Amygdala (tissue), 56 donors: ENCODE data around the gene ATOSA.

Source experiments
- DNase-seq, 56 donors: peaks; one replicate each; lab custom pipeline; 2025; lab: John Stamatoyannopoulos, UW

Gene ATOSA

GRCh38 chr15:52679232-52680040 is at the start of gene ATOSA:
Gene ATOSA (minus strand): TSS chr15:52679388. CDS start chr15:52678021, 1,367 bp downstream.
- peak; percentile 57 to 97 (median 92) for DNase-seq

- DNase-seq = no peak
These were observed 49.7 kb upstream of the ATOSA start for GRCh38 chr15:52728899-52729298.

GRCh38 chr15:52727815-52728214 is 48.6 kb upstream of the ATOSA start:
- no peak for DNase-seq

- no peak for DNase-seq
These were observed 47.0 kb upstream of the ATOSA start for GRCh38 chr15:52726195-52726594.

- no peak for DNase-seq
These were observed 39.4 kb upstream of the ATOSA start for GRCh38 chr15:52718551-52718950.

GRCh38 chr15:52717924-52718323 is 38.7 kb upstream of the ATOSA start:
- no peak for DNase-seq

GRCh38 chr15:52717481-52717880 is 38.3 kb upstream of the ATOSA start:
- no peak for DNase-seq

GRCh38 chr15:52716536-52716935 is 37.3 kb upstream of the ATOSA start:
- no peak for DNase-seq

- no peak for DNase-seq
These were observed 36.2 kb upstream of the ATOSA start for GRCh38 chr15:52715411-52715810.

- no peak for DNase-seq
These were observed 35.8 kb upstream of the ATOSA start for GRCh38 chr15:52714968-52715367.

- no peak for DNase-seq
These were observed 31.7 kb upstream of the ATOSA start for GRCh38 chr15:52710708-52711389.

GRCh38 chr15:52710050-52710707 is 31.0 kb upstream of the ATOSA start:
- DNase-seq = no peak

GRCh38 chr15:52709187-52709981 is 30.2 kb upstream of the ATOSA start:
- DNase-seq = no peak

GRCh38 chr15:52706091-52706490 is 26.9 kb upstream of the ATOSA start:
- DNase-seq = no peak

GRCh38 chr15:52702390-52702789 is 23.2 kb upstream of the ATOSA start:
- no peak for DNase-seq

GRCh38 chr15:52699457-52699856 is 20.3 kb upstream of the ATOSA start:
- DNase-seq = no peak

- no peak for DNase-seq
These were observed 19.3 kb upstream of the ATOSA start for GRCh38 chr15:52698514-52698913.

GRCh38 chr15:52697051-52697450 is 17.9 kb upstream of the ATOSA start:
- DNase-seq = no peak

- DNase-seq = no peak
These were observed 16.0 kb upstream of the ATOSA start for GRCh38 chr15:52695154-52695553.

- DNase-seq = no peak
These were observed 10.4 kb upstream of the ATOSA start for GRCh38 chr15:52689562-52689961.

- no peak for DNase-seq
These were observed 4.4 kb upstream of the ATOSA start for GRCh38 chr15:52683580-52683979.
